Stimulated activated CD8-positive, alpha-beta memory T cell treated with anti-CD3 and anti-CD28 coated beads, Interleukin-4, amount 100 ng/mL, for 24 hours (primary cell): ENCODE results near the gene DTNA.
"Not testable (repeated sequence)": the region's sequence is repeated elsewhere in the genome, so short reads cannot be mapped to it uniquely, and the experiment has no call there.

ENCODE experiments used
- DNase-seq: peaks from one replicate; pipeline ENCODE4 v3.0.0-alpha.2; 2020; ENCODE audit warnings: low read depth

Gene DTNA

DNA sequence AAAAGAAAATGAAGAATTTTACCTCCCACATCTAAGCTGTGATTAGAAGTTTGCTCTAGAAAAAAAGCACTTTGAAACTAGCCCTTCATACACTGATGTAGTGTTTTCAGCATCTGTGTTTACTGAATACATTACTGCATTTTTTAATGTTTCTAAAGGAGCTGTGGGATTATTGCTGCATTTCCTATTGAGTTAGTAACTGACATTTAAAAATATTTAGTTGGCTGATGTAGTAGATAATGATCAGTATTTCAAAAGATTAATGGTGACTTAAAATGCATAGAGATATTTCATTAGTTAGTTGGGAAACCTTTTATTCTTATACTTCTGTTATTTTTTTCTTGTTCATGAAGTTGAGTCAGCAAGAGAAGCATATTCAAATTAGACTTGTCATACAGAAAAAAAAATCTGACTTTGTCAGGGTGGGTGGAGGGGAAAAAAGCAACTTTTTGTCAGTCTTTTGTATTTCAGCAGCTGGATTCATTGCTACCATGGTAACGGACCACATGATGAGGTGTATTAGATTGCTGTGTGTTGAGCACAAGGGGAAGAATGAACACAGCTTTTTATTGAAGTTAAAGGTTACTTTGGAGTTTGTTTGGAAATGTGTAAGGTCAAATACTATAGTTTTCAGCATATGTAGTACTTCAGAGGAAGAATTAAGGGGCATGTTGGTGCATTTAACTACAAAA is at the start of gene DTNA:
Gene DTNA (plus strand): TSS at position 549 of the 692 bp plus-strand sequence. CDS start 45,679 bp downstream, outside the sequence.
- no peak for DNase-seq

- DNase-seq = no peak
Observed at GRCh38 chr18:34660572-34660971, 49.5 kb upstream of the DTNA start.

GRCh38 chr18:34661464-34662087 is 48.5 kb upstream of the DTNA start:
- no peak for DNase-seq

DNA sequence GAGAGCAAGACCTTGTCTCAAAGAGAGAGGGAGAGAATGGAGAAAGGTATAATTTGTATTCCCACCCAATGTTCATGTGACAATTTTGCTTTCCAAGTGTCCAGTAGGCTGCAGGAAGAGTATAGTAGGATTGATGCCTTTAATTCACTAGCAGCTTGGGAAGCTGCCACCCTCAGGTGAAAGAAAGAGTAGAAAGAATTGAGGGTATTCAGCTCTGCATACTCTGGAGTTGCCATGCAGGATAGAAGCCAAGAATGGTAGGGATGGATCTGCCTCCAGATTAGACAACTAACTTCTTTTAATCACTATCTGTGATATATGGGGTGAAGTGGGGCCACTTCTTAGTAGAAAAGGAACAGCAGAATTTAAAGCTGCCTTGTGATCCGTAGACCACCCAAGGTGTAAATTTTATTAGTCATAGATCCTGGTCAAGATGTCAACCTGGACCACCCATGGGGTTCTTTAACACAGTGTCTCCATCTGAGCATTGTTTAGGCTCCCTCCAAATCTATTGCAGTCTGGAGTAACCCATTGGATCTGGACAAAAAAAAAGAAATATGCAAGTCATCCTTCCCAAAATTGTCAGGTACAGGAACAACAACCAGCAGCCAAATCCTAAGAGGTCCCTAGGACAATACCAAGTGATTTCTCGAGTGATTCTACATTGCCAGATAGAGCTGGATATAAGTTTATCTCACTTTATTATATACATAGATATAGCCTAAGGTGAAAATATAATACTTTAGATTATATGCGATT is 33.1 kb upstream of the DTNA start:
- no peak for DNase-seq

- DNase-seq = not testable (repeated sequence)
Observed at GRCh38 chr18:34689750-34690149, 20.3 kb upstream of the DTNA start.

- no peak for DNase-seq
Observed at GRCh38 chr18:34691614-34692013, 18.5 kb upstream of the DTNA start.

DNA sequence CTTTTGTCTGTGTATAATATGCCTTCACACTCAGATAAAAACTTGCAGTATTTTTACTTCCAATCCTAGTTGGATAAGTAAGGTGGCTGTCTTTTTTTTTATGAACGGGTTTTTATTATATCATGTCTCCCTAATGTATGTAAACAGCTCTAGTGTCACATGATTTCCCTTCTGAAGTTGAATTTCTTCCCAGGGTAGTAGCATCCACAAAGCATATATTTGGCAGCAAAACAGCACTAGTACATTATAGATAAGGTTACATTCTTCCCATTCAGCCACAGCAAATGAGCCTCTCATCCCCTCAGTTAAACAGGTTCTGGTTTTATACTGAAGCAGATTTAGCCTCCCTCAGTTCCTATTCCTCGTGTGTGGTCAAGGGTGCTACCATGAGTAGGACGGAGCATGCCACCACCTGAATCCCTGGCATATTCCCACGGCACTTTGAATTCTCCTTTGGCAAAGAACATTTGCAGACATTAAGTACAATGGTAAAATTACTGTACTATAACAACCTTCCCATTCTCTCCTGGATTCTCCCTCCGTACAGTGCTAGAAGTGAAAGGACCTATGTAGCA is 15.4 kb upstream of the DTNA start:
- DNase-seq = no peak

- no peak for DNase-seq
Observed at GRCh38 chr18:34695310-34695709, 14.8 kb upstream of the DTNA start.

- DNase-seq = no peak
Observed at GRCh38 chr18:34696671-34697070, 13.4 kb upstream of the DTNA start.

DNA sequence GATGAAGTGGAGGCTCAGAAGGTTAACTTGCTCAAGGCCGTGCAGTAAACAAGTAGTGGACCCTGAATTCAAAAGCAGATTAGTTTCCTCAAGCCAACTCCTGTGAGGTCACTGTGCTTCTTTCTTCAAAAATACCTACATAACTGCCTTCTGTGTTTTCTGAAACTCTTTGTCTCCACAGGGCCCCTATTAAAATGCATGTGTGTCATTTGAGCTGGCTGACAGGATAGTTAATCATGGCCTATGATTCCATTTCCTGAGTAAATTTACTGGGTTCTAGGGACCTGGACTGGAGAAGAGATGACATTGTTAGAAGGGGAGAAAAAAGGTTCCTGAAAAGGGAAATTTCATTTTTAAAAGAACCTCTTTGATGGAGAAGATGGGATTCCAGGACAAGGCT is 12.9 kb upstream of the DTNA start:
- no peak for DNase-seq

DNA sequence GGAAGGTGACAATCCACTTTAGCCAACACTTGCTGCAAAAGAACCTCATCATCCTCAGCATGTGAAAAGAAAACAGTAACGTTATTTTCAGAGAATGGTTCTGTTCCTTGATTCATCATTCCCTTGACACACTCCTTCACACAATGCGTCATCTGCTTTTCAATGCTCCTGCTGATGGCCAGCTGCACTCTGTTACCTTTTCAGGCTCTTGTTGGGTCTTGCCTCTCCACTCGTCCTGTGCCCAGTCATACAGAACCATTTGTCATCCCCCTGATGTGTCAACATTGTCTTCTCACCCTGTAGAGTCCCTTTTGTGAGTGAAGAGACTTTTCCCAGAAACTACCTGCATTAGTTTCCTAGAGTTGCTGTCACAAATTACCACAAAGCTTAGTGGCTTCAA is 12.2 kb upstream of the DTNA start:
- no peak for DNase-seq

GRCh38 chr18:34701911-34702310 is 8.2 kb upstream of the DTNA start:
- DNase-seq = no peak

DNA sequence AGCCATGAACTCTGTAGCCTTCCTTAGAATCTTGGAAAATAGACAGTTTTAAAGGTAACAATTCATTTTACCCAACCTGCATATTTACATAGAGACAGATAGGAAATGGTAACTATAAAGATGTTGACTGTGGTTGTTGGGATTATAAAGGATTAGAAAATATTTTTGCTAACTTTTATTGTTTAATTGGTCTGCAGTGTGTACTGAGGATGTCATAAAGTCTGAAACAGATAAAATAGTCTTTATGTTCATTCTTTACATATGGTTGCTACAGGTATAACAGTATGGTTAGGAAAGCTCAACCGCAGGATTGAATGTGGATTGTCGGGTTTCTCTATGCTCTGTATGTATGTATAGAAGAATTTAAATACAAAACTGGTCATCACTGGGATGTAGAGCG is 7.3 kb upstream of the DTNA start:
- DNase-seq = no peak

- DNase-seq = no peak
Observed at GRCh38 chr18:34704074-34704473, 6.0 kb upstream of the DTNA start.

- no peak for DNase-seq
Observed at GRCh38 chr18:34704823-34705222, 5.3 kb upstream of the DTNA start.

DNA sequence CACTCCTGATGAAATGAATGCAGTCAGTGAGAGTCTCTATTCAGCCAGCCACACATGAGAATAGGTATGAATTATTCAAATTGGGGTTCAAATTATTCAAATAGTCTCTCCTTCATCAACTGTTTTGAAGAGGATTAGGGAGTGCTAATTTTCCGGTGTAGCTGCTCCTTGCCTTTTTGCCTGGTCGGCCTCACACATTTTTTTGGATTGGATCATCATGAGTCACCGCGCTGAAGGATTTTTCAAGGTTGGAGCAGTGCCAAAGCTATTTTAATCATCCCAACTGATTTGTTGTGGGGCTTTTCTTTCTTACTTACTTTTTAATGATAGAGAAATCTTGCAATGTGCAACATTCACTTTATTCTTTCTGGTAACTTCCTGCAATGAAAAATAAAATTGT is 2.4 kb upstream of the DTNA start:
- DNase-seq = no peak

DNA sequence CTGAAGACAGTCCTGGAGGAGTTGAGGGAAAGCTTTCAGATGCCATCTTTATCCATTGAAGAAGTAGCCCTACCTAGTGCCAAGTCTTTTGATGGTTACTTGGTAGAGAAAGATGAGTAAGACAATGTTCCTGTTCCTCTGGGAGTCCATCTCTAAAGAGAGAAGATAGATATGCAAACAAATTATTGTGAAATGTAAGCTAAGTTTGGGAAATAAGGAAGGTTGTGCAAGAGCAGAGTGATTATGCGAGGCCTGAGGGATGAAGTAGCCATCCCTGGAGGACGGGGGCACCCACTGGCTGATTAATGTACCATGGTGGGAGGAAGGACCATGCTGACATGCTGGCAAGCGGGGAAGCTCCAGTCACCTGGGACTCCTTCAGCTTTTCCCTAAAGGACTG is 994 bp upstream of the DTNA start:
- no peak for DNase-seq

- no peak for DNase-seq
Observed at GRCh38 chr18:34710458-34710914, 388 bp downstream of the DTNA start.

GRCh38 chr18:34710934-34711333 is 836 bp downstream of the DTNA start:
- DNase-seq = no peak

- not testable (repeated sequence) for DNase-seq
Observed at GRCh38 chr18:34716111-34716510, 6.0 kb downstream of the DTNA start.

DNA sequence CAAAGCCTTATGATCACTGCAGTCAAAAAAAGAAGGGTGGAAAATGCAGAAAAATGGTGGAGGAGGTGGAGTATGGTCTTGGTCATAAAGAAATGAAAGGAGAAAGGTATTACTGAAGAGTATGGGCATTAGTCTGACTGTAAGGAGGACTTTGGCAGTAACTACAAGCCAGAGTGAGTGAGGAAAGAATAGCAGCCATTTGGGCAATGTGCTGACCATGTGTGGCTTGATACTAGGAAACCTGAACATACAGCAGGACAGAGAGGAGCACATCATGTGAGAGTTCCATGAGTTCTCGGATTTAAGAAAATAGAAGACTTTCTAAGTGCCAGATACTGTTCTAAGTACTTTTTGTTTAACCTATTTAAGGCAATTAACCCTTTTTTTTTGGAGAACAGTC is 8.5 kb downstream of the DTNA start:
- no peak for DNase-seq

DNA sequence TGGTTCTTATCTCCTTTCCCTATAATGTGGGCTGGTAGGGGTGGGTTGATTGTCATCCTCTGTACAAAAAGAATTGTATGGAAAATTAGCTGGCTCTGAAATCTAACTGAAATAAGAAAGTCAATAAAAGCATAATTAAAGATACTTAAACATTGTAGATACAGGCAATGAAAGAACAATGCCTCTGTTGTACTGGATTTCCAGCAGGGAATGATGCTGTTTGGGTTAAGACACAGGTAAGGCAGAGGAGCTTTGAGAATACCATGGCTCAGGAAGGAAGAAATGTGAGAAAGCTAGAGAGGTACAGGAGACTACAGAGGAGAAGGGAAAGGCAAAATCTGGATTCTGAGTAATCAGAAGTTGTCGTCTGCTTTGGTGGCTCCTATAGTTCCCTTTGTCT is 10.1 kb downstream of the DTNA start:
- no peak for DNase-seq

DNA sequence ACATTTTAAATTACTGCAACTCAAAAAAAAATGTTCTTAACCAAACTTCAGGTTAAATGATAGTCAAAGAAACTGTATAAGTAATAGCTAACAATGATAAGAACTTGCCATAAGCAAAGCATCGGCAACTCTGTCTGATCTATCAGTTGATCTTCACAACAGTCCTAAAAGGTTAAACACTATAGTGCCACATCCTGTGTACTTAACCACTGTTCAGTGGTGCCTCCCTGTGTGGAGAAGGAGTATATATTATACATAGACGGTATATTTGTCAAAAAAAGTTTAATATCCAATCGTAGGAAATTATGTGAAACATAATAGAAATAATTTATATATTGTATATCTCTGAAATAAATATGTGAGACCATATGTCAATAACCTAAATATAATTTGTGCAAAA is 13.0 kb downstream of the DTNA start:
- no peak for DNase-seq
